Right kidney (tissue), 1 donor: Measurements from ENCODE around the gene REEP3.
"Not testable (repeated sequence)": the region's sequence is repeated elsewhere in the genome, so short reads cannot be mapped to it uniquely, and the experiment has no call there.

Experiments
- DNase-seq: peaks from one replicate; pipeline ENCODE4 v3.0.0-alpha.2; 2016

REEP3 gene

DNA sequence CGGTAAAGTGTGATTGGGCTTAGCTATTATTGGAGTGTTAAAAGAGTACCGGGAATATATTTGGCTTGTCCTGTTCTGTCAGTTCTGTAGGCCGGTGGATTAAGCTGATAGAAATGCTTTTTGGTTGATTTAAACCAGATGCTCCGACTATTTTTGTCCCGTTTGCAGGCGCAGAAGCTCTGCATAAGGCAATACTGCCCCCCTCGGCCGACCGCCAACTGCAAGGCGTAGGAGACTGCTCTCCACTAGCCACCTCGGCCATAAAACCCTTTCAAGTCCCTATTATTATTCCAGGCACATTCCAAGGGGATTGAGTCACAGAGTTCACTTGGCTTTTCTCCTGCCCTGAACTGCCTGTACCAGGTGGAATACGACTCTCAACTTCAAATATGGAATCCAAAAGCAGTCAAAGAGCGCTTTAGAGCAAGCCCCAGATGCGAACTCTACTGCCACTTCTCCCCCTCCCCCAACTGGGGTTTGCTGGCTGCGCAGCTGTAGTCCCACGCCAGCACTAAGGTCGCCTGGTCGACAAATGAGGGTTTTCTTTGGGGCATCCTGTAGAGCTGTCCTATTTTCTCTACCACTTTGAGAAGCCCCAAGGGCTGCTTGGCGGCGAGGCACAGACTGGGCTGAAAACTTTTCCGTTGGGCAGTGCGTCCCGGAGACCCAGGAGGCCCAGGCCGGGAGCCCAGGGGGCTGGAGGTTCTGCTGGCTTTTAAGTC lies 108.3 kb downstream of the REEP3 start:
- peak; percentile 97 for DNase-seq

DNA sequence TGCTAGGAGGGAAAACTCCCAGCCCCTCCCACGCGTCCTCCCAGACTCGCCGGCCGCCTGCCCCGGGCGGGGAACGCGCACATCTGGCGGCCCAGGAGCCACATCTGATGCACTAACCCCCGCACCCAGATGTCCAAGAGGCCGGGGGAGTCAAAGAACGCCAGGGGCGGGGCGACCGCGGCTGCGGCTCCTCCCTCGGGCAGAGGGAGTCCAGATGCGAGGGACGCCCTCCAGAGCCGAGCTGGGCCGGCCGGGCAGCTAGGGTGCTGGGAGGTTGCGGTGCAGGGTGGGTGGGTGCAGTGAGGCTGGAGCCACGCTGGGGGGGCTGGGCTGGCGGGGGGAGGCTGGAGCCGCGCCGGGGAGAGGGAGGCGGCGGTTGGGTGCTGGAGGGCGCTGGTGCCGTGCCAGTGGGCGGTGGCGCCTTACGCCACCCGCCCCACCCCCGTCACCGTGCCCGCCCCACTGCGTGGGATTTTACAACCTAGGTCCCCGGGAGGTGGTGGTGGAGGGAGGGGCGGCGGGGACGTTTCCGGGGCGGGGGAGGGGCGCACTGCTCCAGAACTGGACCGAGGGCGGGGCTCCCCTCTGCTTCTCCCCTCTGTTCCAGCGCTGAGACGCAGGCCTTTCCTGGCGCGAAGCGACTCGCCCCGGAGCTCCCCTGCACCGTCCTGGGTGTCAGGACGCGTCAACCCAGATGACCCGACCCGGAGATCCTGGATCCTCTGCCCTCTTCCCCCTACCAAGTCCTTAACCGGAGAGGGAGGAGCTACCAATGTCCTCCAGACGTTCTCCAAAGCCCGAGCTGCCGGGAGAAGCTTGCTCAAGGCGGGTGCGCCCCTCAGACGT lies 109.1 kb downstream of the REEP3 start:
- DNase-seq, result peak; percentile 97

DNA sequence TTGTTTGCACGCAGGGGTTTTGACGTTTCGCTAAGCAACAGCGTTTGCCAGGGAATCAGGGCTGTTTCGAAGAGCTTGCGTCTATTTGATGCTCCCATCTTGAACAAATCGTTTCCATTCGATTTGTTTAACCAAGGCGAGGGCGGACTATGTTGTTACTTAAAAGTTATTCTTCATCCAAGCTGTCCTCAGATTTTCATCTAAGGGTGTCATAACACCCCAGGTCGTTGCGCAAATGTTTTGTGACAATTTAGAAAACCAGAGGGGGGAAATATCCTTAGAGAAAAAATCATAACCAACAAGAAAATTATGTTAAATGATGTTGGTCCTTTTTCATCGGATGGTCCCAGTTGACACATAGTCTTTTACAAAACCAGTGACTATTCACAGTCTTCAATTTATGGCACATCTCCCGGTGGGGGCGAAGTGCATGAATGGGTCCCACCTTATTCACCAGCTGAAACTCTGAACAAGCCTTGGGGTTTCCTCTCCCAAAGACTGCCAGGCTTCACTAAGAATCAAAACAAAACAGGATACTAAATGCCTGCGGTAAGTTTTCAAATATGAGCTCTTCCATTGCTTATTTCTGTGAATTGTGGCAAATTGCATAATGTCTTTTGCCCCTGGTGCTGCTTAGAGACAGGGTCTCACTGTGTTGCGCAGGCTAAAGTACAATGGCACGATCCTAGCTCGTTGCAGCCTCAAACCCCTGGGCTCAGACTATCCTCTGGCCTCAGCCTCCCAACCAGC lies 109.9 kb downstream of the REEP3 start:
- DNase-seq, result no peak

DNA sequence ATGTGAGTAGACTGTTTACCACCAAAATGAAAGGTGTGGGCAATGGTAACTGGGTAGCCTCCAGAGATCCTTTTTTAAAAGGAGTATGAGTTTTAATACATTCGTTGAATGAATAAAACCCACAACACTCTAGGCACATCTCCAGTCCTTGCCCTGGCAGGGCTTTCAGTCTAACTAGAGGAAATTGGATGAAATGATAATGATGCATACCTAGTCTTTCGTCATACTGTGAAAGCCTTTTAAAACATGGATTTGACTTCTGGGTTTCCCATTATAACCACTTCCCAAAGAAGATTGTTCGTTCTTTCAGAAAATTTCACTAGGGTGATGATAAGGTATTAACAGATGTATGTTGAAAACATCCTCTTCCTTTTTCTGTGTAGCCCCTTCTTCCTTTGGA lies 110.8 kb downstream of the REEP3 start:
- no peak for DNase-seq

DNA sequence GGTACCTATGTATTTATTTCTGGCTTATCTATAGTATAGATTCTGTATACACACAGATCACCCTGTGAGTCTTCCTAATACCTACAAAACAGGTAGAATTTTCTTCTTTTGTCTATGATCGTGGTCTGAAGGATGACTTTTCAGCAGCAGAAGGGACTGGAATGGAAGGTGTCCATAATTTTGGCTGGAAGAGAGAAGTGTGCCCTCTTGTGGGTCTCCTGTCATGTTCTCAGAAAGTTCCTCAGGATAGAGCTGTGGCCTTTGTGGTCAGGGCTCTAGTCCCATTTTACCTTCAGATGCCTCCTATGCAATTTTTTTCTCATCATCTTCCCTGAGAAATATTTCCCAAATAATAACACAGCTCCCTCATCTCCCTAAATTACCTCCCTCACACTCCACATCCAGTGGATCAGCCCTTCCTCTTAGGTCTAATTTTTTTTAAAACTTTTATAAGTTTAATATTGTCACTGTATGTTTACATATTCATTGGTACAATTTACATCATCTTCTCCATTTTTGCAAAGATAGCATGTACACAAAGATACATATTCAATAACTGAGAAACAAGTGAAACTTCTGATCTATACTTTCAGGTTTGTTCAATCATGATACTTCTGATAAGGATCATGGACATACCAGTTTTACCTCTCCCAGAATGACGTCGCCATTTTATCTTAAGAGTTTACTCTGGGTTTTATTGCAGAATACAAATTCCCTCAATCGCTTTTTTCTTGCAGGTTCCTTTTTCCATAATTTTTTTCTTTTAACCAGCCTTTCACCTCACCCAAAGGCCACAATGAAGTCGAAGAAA lies 112.7 kb downstream of the REEP3 start:
- DNase-seq, result no peak

DNA sequence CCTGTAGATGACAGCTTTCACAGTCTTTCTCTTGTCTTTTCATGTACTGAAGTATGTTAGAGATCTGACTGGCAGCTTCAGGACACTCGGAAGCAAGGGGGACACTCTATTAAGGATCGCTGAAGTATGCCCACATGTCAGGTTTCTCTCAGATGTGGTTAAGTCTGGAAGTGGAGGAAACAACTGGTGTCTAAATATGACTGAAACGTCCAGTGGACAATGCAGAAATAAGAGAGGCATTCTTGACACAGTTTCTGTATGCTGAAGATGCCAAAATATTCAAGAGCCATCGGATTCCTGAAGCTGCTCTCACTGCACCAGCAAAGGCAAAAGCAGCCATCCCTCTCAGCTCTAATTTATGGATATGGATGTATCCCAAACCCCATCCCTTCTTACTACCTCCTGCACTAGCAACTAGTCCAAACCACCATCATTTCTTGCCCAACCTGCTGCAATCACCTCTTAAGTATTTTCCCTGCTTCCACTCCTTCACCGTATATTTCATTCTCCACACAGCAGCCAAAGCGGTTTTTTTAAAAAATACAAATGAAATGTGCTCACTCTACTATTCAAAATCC lies 113.4 kb downstream of the REEP3 start:
- DNase-seq, result no peak

DNA sequence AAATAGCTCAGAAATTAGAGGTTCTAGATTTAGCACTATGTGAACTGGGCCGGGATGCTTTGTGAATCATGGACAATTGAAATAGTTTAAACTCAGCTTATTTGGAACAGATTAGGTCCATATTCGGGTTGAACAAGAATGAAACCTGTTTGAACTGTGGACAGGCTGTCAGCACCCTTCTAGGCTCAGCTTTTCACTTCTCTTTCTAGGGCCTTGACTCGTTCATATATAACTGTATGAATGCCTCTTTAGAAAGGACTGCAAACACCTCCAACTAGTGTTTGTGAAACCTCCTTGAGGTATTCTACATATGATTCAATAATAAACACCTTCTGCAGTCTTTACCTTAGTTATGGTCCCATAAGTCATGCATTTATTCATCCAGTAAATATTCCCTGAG lies 115.6 kb downstream of the REEP3 start:
- DNase-seq, result no peak

DNA sequence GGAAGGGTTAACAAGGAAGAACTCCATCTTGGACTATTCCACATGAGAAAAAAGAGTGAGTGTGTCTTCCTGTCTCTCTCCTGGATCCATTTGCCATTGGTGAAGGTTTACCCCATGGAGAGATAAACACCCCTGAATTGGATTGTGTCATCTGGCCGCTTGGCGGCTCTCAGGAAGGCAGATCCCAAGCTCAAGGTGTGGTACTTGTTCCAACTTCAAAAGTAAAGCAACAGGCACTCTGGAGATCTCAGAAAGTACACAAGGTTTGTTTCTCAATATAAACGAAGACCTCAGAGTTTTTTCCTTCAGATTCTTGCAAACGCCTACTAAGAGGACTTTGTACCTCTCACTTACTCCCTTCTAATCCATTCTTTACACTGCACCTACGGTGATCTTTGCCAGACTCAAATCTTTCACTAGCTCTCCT lies 116.7 kb downstream of the REEP3 start:
- no peak for DNase-seq

DNA sequence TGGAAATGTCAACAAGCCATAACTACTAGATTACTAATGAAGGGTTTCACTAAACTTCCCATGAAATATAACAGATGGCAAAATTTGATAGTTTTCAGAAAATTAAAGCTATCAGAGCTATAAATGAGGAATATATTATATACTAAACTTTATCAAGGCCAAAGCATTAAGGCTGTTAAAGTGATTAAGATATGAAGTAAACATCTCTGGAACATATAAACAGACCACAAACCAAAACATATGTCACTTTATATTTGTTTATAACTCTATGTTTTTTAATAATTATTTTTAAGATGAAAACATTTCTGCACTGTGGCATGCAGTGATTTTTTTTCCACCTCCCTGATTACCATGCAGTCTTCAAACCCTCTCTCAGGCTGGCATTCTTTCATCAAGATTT lies 120.2 kb downstream of the REEP3 start:
- DNase-seq, result no peak

DNA sequence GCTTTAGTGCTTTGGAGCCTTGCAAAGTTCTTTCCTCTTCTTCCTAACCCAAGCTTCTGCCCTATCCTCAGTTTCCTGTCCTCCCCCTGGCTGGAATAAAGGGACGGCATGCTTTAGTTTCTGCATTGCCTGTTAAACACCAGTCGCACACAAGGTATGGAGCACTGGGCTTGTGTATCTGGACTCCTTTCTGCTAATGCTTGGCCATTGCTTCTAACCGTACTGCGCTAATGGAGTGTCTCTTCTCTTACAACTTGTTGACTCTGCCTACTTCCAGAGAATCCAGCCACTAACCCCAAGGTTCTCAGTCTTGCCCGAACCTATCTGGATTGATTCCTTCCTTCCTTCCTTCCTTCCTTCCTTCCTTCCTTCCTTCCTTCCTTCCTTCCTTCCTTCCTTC lies 120.6 kb downstream of the REEP3 start:
- DNase-seq, result no peak

DNA sequence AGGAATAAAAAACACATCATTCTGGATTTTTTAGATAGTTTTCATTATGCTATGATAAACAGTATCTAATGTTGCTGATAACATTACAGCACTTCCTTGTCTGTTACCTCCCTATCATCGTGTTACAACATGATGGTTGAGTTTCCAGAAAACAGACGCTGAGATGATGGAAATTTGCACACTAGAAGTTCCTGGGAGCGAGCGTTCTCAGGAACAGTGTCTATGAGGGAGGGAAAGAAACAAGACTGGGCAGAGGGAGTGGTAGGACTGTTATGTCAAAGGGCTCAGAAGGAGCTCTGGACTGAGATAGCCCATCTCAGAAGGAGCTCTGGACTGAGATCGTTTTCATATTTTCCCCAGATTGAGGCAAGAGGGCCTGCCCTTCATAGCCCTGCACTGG lies 121.6 kb downstream of the REEP3 start:
- DNase-seq, result no peak

DNA sequence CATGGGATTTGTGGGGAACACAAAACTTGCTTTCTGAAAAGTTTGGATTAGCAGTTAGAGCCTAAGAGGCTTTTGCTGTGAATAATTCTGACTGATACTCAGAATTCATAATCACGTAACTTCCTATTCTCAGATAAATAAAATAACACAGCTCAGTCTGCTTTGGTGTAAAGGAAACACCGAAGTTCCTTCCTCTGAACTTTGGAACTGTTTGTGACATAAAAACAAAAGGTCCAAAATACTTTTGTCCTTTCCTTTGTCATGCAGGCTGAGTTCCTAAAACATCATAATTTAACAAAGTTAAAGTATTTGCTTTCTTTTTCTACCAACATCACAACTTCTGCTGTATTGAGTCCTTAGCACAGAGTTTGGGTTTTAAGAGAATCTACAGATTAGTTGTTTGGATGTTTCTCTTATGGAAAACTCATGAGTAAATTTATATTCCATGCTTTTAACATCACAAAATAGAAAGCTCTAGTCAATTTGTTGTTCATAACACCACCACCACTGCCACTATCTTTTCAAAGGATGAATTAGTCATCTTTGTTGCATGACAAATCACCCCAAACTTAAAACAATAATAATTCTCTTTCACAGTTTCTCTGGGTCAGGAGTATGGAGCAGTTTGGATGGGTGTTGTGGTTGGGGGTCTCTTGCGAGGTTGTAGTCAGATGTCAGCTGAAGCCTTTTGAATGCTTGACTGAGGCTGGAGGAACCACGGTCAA lies 123.4 kb downstream of the REEP3 start:
- no peak for DNase-seq

DNA sequence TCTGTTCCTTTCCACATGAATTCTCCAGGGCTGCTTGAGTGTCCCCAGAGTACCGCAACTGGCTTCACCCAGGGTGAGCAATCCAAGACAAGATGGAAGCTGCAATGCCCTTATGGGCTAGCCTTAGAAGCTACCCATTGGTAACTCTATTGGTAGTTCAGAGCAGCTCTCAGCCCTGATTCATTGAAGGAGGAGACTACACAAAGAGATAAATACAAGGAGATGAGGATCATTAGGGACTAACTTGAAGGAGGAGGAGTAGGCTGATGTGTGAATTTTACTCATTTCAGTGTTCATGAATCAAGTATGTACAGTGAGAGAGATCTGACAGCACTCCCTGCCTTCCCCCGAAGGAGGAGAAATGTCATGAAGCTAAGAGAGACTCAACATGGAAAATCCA lies 124.0 kb downstream of the REEP3 start:
- no peak for DNase-seq

DNA sequence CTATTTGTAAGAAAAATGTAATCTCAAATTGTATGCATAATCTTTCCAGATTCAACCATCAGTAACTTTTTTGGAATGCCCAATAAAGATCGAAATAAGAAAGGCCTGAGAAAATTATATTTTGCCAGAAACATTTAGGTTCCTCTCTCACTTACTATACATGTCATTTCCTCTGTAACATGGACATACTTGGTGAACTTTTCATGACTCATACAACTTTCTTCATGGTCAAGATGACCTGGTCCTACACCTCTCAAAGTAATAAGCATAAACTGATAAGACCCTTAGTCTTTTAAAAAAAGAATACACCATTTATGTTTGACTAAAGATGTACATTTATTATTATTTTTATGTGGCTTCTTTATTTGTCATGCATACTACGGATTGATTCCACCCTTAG lies 125.3 kb downstream of the REEP3 start:
- no peak for DNase-seq

DNA sequence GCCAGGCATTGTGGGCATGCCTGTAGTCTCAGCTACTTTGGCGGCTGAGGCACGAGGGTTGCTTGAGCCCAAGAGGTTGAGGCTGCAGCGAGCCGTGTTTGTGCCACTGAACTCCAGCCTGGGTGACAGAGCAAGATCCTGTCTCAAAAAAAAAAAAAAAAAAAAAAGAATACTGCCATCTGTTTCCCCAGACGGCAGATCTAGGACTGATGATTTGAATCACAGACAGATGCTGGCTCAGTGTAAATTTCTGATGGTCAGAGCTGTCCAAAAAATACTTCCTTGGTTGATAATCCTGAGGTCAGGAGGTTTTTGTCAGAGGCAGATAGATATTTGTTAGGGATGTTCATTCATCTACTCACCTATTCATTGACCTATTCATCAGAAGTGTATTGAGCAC lies 130.7 kb downstream of the REEP3 start:
- no peak for DNase-seq

DNA sequence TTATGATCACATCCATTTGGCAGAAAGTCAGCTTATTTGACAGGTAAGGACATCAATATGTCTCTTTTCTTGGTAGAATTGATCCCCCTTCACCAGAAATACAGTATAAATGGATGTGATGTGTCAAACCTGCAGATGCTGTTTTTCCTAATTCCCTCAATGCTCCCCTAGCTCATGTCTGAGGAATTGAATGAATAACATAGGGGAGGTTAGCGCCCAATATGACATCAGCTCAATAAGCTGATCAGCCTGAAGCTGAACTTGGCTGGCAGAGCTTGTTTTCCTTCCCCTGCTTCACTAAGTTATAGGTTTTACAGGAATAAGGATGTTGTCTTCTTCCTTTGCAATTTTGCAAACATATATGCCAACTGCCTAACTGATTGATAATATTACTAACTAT lies 132.5 kb downstream of the REEP3 start:
- DNase-seq, result no peak

DNA sequence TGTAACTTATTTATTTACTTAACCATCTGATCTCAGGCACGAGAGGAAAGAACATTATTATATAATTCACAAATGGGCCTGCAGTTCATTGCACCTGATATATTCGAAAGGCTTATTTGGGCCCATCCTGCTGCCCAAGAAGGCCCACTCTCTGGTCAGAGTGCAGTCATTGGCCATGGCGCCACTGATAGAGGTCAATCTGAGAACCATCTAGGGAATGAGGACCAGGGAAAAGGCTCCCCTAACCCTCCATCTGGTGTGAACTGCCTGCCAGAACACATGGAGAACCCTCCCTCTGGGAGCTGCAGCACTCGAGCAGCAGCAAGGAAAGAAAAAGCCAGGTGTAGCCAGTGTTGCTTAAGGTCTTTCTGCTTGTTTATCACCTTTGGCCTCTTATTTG lies 136.6 kb downstream of the REEP3 start:
- DNase-seq, result no peak

DNA sequence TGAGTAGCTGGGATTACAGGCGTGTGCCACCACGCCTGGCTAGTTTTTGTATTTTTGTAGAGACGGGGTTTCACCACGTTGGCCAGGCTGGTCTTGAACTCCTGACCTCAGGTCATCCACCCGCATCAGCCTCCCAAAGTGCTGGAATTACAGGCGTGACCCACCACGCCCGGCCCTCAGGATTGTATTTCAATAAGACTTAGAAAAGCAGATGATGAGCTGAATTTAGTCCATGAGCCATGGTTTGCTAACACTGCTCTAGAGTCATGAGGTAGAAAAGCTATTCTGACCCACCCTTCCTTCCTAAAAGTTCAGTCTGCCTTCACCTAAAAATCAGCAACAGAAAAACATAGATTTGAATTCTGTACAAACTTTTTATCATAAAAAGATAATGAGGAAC lies 139.7 kb downstream of the REEP3 start:
- DNase-seq, result not testable (repeated sequence)

DNA sequence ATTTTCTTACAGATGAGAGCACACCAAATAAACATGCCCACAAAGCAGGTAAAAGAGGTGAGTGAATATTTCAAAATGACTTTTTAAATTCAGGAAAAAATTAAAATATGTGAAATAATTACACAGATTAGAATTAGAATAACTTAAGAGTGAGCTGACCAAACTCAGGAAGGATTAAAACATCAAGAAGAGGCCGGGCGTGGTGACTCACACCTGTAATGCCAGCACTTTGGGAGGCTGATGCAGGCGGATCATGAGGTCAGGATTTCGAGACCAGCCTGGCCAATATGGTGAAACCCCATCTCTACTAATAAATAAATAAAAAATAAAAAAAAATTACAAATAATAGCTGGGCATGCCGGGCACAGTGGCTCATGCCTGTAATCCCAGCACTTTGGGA lies 140.1 kb downstream of the REEP3 start:
- DNase-seq, result no peak

DNA sequence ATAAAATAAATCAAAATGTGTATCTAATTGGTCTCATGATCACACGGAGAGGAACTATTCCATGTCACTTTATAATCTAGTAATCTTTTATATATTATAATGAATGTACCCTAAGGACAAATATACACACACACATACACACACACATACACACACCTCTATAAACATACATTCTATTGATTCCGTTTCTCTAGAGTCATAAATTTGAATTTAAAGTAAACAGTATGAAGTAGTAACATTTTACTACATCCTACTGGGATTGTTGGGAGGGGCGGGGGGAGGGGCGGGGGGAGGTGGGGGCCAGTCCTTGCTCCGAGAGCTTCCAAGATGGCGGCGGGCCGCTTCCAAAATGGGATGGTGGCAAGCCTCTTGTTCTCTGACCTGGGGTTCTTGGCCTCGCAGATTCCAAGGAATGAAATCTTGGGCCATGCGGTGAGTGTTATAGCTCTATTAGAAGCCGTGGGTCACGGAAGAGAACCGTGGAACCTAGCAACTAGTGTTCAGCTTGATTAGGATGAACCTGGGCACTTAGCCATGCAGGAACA lies 143.2 kb downstream of the REEP3 start:
- DNase-seq, result no peak

DNA sequence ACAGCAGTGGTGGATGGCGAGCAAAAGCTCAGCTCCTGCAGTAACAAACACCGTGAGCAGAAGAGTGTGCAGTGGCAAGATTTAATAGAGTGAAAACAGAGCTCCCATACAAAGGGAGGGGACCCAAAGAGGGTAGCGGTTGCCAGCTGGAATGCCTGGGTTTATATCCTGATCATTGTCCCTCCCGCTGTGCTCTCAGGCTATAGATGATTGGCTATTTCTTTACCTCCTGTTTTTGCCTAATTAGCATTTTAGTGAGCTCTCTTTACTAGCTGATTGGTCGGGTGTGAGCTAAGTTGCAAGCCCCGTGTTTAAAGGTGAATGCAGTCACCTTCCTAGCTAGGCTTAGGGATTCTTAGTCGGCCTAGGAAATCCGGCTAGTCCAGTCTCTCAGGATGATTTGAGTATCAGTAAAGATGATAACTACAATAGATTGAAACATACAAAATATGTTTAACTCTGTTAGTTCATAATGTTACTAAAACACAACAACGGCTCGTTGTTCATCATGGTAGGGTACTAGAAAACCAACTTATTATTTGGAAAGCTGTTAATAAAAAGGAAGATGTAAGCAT lies 143.9 kb downstream of the REEP3 start:
- DNase-seq, result not testable (repeated sequence)
